Testis (tissue), 2 donors: Measurements from ENCODE around the gene HTT.

Experiments
- CTCF ChIP-seq, 3 experiments: fragments of 450-650 bp in 2 of 3; fragments of 200-600 bp in 1 of 3; sonication (generic) in 1 of 3; IDR thresholded peaks; one replicate each; pipeline ENCODE4 v1.5.1; 2016 to 2019; ENCODE audit warnings: antibody characterized with exemption in 3 of 3, mild to moderate bottlenecking in 2 of 3, moderate library complexity in 1 of 3
- POLR2A ChIP-seq: fragments of 450-650 bp; IDR thresholded peaks from one replicate; pipeline ENCODE4 v1.6.1; 2017; ENCODE audit warnings: antibody characterized with exemption, mild to moderate bottlenecking, moderate library complexity

- TF ChIP-seq CTCF (IDR thresholded peaks at IDR 0.05), result no peak
- TF ChIP-seq POLR2A, result no peak
Observed at GRCh38 chr4:3196670-3197359, 122.3 kb downstream of the HTT start.
